Dermis microvascular lymphatic vessel endothelial cell (primary cell): ENCODE measurements around the gene TYR. TPM values are rescaled to one million over a fixed set of nuclear protein-coding genes. Genes with fewer than 3 reads are reported as not detected.
"Not testable (repeated sequence)": the region's sequence is repeated elsewhere in the genome, so short reads cannot be mapped to it uniquely, and the experiment has no call there.

Experiments
- DNase-seq, 2 donors: peaks; one replicate each; pipeline versions ENCODE4 v3.0.0 to v3.0.0-alpha.2; 2010; ENCODE audit warnings: low read depth in 2 of 2
- total RNA-seq: library from RNA; depleted of rRNA; stranded (reverse); fragments of >200 nt; gene quantifications from 2 replicates; pipeline ENCODE4 v1.2.1, GENCODE V29; 2014

Gene TYR
- total RNA-seq, 1 donor from 2014 or later, result not detected

DNA sequence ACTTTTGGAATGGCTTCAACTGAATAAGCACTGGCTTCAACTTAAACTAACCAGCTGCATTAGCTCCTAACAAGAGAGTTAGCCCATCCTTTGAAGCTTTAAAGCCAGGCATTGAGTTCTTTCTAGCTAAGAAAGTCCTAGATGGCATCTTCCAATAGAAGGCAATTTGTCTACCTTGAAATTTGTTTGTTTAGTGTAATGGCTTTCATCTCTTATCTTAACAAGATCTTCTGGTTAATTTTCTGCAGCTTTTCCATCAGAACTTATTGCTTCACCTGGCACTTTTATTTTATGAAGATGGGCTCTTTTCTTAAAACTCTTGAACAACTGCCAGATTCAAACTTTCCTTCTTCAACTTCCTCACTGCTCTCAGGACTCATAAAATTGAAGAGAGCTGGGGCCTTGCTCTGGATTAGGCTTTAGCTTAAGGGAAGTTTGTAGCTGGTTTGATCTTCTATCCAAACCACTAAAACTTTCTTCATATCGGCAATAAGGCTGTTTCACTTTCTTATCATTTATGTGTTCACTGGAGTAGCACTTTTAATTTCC lies 94.9 kb downstream of the TYR start:
- not testable (repeated sequence) for DNase-seq

DNA sequence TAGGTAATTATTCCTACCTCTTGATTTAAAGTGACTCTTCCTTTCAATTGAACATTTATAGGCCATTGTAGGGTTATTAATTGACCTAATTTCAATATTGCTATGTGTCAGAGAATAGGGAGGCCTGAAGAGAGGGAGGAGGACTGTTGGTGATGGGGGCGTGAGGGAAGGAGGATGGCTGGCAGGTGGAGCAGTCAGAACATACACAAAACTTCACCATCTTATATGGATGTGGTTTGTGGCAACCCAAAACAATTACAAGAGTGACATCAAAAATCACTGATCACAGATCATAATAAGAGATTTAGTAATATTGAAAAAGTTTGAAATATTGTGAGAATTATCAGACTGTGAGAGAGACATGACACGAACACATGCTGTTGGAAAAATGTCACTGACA lies 95.5 kb downstream of the TYR start:
- DNase-seq, result not testable (repeated sequence)

DNA sequence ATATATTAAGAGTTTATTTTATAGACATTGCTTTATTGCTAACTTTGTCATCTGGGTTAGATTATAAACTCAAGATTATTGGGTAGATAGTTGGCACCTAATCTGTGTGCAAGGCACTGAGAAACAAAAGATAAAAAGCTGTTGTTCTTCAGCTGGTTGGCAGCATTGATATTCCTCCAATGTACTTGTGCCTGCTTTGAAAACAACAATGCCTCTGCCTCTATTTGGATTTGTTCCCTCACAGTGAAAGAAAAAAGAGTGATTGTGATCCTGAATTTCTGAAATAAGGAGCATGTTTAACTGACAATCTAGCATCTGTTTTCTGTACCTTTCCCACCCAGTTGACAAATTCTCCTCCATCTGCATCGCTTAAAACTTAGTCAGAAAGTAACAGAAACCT lies 98.3 kb downstream of the TYR start:
- DNase-seq, result no peak

DNA sequence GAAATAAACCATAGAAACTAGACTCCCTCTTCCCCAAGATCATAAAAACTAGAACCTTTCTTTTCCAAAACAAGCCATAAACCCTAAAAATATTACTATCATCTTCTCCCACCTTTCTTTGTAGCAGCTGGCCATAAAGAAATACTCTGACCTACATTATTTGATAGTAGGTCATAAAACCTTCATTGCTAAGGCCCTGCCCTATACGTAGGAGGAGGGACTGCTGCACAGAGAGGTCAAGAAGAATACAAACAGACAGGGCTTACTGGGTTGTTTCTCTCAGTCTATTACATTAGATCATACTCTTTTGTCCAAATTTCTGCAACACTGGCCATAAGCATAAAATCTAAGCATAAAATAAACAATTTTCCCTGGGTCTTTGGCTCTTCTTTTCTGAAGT lies 101.5 kb downstream of the TYR start:
- DNase-seq, result no peak

DNA sequence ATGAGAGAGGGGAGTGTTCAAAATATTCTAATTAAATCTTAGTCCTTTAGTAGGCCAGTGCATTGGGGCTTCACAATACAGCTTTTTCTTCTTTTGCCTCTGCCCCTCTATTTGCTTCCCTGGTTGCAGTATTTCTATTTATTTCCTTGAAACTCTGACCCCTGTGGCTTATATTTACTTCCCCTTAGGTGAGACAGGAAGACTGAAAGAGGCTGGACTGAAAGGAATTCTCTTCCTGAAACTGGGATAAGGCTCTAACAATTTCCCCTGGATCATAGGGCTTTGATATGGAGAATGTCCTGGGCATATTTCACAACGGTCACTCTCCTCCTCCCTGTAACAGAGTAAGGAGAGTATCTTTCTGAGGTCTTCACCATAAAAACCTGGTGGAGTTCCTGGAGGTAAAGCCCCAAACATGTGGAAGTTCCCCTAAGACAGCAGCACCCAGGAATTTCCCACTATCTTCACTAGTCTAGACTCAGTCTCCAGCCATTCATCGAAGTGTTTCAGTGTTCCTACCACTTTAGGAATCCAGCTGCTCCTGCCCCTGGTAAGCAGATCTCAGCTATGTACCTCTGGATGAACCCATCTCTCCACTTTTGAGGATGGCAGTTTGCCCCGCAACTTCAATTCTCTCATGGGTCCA lies 103.5 kb downstream of the TYR start:
- DNase-seq, result not testable (repeated sequence)

DNA sequence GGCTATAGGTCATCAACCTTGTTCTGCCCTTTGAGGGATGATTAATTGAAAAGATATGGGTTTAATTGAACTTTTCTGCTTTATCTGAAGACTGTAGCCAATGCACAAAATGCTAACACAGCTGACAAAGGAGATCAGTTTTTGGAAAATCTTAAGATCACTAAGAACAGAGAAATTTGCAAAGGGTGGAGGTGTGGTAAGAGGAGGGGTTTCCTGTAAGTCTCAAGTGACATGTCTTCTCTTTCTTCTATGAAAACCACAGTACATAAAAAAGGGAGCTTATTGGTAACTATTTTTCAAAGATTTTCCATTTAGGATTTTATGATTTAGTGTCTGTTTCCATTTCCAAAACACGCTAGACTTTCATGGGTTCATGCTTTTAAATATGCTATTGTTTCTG lies 108.9 kb downstream of the TYR start:
- DNase-seq, result not testable (repeated sequence)

DNA sequence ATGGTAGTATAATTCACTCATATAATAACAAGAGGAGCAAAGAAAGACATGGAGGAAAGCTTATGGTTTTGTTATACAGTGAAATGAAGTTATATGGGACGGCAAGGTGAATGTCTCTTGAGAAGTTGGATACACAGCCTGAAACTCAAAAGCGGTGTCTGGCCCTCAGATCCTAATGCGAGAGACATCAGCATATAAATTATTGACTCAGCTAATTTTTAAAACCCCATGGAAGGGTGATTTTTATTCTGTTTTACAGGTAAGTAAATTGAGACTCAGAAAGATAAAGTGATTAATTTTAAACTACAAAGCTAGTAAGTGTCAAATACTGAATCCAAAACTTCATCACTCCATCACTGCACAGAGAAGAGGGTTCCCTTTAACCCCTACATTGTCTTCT lies 110.3 kb downstream of the TYR start:
- not testable (repeated sequence) for DNase-seq

DNA sequence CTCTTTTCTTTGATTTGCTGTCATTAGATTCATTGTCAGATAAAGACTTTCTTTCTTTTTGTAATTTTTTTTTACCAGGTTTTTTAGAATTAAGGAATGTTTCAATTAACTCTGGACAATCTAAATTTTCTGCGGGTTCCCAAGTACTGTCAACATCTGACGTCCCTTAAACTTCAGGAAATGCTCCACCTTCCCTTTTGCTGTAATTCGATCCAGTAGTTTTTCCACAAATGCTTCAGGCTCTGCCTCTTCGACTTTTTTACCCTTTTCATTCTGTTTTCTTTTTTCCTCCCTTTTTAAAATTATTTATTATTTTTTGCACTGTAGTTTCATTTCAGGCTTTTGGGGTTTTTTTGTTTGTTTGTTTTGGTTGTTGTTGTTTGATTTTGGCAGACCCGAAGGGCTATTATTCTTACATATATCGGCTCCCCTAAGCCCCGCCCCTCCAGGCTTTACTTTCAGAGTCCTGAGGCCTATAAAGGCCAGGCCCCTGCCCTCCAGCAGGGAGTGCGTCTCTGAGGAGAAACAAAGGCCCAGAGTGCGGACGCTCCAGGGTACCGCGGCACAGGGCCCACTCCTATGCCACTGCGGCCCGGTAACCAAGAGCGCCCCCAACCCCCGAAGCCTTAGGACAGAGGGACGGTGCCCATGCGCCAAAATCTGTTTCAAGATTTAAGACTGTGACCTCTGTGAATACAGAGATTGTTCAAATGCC lies 116.4 kb downstream of the TYR start:
- peak in 1 of 2 donors; percentile 34 for DNase-seq

DNA sequence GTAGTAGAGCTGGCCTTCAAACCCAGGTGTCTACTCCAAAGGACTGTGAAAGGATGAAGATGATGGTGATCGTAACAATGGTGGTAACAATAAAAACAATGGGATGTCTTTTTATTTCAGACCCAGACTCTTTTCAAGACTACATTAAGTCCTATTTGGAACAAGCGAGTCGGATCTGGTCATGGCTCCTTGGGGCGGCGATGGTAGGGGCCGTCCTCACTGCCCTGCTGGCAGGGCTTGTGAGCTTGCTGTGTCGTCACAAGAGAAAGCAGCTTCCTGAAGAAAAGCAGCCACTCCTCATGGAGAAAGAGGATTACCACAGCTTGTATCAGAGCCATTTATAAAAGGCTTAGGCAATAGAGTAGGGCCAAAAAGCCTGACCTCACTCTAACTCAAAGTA lies 117.3 kb downstream of the TYR start:
- DNase-seq, result not testable (repeated sequence)

DNA sequence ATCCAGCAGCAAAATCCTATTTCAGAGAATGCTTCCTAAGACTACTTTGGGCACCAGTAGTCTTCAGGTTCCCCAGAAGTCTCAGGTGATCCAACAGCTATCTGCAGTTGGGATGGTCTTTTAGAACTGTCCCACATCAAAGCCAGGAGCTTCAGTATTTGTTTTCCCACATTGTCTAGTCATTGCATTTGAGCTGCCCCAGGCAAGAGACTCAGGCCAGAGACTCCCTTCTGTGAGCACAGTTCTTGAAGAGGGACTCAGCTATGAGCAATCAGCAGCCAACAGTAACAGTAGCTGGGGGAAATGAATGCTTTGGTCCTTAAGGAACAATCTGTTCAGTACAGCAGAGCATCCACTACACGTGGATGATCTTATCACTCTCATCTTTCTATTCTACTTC lies 125.4 kb downstream of the TYR start:
- not testable (repeated sequence) for DNase-seq

DNA sequence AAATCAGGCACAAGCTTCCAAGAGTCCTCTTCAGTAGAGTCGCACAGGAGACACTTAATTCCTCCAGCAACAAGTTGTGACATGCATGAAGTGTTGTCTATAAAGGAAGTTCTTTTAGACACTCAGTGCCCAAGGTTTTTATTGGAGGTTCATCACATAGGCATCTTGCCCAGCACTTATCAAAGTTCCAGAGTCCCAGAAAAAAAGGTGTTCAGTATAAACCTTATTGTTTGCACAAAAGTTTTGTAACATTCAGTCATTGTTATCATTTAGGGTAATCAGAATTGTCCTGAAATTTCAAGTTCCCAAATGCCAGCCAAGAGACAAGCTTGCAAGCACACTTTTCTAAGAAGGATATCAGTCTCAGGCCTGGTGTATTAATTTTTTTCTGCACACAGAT lies 130.6 kb downstream of the TYR start:
- not testable (repeated sequence) for DNase-seq

DNA sequence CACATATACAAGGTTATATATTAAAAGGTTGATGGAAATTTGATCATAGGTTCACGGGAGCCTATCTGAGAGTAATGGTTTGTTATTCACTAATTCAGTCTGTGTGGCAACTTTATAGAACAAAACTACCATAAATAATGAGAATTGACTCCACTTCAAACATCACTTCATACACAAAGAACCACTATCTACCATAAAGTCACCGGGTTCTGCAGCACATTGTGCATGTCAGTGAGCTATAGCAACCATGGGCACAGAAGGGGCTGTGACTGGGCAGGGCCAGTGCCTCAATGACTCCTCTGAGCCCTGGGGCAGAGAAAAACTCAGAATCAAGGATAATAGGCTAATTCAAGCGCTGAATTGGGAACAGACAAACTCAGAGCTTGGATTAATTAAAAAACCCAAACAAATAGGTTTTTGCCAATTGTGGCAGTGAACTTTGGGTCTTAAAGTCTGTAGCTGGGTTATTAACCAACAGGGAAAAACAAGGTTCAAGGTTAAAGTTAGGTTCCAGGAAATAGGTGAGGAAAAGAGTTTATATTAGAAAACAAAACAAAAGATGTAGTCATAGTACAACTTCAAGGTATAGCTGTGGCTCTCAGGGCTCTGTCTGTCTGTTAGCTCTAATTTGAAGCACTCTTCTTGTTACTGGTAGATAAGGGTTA lies 131.8 kb downstream of the TYR start:
- not testable (repeated sequence) for DNase-seq

DNA sequence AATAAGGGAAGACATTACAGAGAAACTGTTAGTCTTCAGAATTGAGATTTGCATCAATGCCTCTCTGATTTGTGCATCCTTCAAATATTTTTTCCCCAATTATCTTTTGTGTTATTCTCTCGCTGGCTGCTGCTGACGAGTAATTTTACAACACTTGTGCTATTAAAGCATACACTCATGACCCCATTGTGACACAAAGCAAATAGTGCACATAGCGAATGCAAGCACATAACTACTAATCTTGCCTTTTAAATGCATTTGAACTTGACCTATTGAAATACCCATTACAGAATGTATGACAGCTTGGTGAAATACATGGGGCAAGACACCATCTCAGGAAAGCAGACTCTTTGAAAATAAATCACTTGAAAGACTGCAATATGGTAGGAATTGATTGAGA lies 132.9 kb downstream of the TYR start:
- not testable (repeated sequence) for DNase-seq

DNA sequence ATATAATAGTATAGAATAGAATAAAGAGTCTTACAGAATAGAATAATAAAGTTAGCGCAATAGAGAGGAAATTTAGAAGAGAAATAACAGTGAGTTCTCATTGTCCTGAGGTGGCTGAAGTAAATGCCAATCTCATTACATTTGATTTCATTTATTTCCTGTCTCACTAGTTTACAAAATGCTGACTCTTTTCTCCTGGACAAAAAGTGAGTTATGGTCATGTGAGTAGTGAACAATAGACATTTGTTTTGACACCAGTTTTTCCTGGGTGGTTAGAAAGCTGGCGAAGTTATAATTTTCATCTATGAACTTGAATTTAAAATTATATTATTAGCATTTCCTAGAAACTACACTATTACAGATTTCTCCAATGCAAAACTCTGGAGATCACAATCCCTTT lies 143.7 kb downstream of the TYR start:
- peak in 1 of 2 donors; percentile 36 for DNase-seq

DNA sequence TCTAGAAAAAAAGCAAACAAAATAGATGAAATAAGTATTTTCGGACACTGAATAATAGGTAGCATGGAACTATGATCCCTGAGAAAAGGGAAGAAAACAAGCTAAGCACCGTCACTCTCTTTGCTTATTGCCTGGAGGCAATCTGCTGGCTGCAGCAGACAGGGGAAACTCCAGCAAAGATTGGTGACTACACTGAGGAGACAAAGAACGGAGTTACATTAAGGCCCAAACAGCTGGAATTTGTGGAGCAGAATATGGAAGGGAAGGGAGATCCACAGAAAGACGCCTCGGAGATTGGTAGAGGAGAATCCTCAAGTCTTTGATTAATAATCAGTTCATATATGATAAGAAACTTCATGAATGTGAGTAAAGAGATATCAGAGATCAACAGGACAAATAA lies 150.2 kb downstream of the TYR start:
- no peak for DNase-seq

DNA sequence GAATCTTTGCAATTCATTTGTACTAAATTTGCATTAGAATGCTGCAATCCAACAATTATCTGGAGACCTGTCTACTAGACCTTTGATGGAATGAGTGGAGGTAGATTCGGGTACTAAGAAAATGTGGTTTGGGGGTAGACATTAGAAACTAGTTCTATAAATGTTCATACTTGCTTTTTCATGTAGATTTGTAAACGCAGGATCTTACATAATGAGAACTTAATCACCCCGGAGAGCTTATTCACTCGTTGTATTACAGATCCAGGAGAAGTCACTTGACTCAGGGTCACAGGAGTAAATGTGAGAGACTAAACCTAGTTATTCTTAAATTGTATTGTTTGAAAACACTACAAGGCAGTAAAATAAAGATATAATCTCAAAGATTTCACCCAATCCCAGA lies 154.3 kb downstream of the TYR start:
- not testable (repeated sequence) for DNase-seq

DNA sequence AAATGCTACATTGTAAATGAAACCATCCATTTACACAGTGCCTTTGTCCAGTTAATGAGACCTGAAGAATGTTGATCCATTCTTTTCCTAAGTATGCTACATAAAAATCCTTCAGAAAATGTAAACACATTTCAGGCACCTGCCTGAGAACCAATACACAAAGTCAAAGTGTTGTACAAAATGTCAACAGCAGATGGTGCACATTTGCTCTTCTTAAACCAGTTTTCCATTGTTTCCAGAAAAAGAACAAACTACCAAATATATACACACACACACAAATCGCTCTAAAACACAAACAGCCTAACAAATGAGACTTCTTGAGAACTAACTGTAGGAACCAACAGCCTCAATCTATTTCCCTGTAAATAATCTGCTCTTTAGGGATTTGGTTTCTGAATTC lies 156.0 kb downstream of the TYR start:
- peak; percentile 43 to 64 for DNase-seq

DNA sequence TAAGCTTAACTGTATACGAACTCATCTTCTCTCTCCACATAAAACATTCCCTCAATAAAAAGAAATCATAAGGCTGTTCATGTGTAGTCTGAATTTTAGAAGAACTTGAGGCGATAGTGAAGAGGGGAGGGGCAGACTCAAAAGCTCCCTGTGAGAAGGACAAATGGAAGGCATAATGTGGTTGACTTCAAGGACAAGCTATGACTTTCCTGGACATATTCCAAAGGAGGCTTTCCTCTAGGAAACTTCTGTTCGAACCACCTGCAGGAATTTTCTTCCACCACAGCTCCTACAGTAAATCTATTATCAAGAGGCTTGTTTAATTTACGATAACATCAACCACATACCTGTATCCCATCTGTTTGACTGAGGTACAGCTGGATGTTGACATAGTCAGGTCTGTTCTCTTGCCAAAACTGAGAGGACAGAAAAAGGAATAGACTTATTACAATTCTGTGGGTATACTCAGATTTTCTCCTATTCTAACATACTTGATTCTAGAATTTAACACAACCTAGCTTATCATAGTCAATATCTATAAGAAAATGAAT lies 159.5 kb downstream of the TYR start:
- peak in 1 of 2 donors; percentile 72 for DNase-seq

DNA sequence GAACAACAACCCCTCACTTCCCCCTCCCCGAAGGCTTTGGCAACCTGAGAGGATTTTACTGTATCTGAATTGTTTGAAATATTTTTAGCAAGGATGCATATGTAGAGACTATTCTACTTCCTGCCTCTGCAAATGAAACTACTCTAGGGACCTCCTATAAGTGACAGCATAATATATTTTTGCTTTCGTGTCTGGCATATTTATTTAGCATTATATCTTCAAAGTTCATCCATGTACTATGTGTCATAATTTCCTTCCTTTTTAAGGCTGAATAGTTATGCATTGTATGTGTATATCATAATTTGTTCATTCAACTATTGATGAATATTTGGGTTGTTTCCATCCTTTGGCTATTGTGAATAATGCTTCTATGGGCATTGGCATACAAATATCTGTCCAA lies 160.4 kb downstream of the TYR start:
- peak in 1 of 2 donors; percentile 75 for DNase-seq

DNA sequence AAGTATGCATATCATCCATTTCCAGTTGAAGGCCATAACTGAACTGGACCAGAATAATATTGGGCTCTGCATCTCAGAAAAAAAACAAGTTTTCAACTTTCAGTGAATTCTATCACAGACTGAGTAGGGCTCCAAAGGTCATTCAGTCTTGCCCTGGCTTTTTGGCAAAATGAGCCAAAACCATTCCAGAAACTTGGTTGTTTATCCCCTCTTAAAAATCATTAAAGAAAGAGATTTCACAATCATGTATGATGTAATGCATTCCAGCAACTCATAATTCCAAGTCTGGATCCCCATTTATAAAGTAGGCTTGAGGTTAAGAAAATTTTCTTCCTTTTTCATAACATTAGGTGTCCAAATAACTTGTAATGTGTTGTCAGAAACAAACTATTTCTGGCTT lies 162.8 kb downstream of the TYR start:
- DNase-seq, result not testable (repeated sequence)

DNA sequence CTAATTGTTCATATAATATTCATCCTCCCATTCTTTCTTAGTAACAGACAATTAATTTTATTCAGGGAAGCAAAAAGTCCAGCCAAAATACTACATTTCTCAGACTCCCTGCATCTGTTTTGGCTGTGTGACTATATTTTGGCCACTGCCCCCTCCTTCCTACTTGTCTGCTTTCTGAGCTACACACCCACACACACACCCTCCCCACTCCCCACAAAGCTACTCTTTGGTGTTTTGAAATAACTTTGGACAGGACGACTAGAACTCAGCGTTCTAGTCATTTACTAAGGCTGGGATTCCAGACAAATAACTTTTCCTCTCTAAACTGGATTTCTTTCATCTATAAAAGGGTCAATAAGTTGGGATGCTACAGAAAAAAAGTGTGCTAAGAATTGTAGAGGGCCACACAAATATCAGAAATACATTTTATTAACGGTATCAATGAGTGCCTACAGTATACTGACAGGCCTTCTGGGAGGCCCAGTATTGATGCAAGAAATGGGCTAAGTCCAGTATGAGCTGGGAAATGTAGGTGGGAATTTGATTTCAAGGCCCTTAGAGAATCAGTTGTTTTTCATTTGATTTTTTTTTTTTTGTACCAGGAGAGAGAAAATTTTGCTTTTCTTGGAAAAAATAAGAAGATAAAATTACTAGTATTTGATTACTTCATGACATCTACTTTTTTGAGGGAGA lies 165.4 kb downstream of the TYR start:
- not testable (repeated sequence) for DNase-seq
